GM21717 (cell line): ENCODE measurements around the gene KIFAP3.
"Not testable (repeated sequence)": the region's sequence is repeated elsewhere in the genome, so short reads cannot be mapped to it uniquely, and the experiment has no call there.

Experiments
- ATAC-seq: cut with Tn5 transposase; IDR thresholded peaks from one replicate; pipeline ENCODE4 v1.9.1; 2021; ENCODE audit warnings: mild to moderate bottlenecking, moderate library complexity; ENCODE audit not compliant: unreplicated experiment

The KIFAP3 gene

DNA sequence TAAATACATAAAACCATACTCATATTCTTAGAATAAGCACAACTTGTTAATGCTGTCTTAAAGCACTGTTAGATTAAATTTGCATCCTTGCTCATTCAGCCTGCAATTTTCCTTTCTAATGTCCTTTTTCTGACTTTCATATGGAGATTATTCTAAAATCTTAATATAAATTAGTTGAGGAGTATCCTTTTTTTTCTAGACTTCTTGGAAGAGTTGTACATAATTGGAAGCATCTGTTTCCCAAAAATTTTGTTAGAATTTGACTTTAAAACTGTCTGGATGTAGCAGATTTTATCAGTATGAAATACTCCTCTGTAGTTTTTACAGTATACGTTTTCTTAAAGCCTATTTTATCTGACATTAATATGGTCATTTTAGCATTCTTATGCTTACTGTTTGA, 9.7 kb downstream of the KIFAP3 start:
- no peak for ATAC-seq

DNA sequence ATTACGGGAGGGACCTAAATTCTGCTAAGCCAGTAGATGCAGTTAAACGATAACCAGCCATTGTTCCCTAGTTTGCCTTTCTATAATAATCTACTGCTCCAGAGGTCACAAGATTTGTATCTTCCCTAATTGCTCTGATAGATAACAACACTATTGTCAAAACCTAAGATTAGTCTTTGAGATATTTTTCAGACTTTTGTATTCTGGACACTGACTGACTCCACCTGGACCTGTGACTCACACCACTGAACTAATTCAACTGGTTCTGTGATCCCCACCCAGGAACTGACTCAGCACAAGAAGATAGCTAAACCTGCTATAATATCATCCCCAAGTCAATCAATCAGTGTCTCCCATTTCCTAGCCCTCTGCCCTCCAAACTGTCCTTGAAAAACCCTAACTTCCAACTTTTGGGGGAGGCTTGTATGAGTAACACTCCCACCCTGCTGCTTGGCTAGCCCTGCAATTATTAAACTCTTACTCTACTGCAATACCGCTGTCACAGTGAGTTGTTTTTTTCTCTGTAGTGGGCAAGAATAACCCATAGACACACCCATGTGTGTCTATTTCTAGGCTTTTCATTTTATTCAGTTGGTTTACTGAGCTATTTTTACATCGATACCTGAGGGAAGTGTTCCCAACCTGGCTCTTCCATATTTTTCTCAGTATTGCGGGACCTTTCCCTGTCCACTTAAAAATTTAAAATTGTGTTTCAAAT, 11.2 kb downstream of the KIFAP3 start:
- ATAC-seq: no peak

DNA sequence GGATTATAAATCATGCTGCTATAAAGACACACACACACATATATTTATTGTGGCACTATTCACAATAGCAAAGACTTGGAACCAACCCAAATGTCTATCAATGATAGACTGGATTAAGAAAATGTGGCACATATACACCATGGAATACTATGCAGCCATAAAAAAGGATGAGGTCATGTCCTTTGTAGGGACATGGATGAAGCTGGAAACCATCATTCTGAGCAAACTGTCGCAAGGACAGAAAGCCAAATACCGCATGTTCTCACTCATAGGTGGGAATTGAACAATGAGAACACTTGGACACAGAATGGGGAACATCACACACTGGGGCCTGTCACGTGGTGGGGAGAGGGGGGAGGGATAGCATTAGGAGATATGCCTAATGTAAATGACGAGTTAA, 12.8 kb downstream of the KIFAP3 start:
- ATAC-seq: not testable (repeated sequence)

DNA sequence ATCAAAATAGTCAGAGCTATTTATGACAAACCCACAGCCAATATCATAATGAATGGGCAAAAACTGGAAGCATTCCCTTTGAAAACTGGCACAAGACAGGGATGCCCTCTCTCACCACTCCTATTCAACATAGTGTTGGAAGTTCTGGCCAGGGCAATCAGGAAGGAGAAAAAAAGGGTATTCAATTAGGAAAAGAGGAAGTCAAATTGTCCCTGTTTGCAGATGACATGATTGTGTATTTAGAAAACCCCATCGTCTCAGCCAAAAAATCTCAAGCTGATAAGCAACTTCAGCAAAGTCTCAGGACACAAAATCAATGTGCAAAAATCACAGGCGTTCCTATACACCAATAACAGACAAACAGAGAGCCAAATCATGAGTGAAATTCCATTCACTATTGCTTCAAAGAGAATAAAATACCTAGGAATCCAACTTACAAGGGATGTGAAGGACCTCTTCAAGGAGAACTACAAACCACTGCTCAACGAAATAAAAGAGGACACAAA, 14.4 kb downstream of the KIFAP3 start:
- ATAC-seq: not testable (repeated sequence)

DNA sequence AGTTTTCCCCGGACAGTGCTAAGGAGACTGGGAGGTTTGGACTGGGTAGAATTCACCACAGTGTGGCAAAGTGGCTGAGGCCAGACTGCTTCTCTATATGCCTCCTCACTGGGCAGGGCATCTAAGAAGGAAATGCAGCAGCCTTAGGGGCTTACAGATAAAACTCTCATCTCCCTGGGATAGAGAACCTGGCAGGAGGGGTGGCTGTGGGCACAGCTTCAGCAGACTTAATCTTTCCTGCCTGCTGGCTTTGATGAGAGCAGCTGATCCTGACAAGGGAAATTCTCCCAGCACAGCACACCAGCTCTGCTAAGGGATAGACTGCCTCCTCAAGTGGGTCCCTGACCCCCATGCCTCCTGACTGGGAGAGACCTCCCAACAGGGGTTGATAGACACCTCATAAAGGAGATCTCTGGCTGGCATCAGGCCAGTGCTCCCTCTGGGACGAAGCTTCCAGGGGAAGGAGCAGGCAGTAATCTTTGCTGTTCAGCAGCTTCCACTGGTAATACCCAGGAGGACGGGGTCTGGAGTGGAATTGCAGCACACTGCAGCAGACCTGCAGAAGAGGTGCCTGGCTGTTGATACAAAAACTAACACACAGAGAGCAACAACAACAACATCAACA, 25.2 kb downstream of the KIFAP3 start:
- no peak for ATAC-seq

DNA sequence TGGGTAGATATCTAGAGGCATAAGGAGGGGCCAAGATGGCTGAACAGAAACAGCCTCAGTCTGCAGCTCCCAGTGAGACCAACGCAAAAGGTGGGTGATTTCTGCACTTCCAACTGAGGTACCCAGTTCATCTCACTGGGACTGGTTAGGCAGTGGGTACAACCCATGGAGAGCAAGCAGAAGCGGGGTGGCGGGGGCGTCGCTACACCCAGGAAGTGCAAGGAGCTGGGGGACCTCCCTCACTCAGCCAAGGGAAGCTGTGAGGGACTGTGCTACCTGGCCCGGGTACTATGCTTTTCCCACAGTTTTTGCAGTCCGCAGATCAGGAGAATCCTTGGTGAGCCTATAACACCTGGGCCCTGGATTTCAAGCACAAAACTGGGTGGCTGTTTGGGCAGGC, 26.0 kb downstream of the KIFAP3 start:
- ATAC-seq: no peak

DNA sequence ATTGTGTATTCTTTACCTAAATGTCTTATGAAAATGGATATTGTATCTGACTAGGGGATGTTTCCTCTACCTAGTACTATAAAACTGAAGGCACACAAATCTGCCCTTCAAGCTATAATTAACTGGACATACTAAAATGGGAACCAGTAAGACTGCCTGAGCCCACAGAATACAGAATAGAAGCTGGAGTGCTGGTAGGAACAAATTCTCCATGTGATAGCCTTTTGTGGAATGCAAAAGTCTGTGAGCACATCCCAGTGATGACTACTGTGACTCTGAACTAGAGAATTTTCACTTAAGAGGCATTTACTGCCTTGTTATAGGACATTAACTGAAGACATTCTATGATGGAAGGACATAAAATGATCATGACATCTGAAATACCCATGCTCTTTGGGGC, 30.3 kb downstream of the KIFAP3 start:
- no peak for ATAC-seq

DNA sequence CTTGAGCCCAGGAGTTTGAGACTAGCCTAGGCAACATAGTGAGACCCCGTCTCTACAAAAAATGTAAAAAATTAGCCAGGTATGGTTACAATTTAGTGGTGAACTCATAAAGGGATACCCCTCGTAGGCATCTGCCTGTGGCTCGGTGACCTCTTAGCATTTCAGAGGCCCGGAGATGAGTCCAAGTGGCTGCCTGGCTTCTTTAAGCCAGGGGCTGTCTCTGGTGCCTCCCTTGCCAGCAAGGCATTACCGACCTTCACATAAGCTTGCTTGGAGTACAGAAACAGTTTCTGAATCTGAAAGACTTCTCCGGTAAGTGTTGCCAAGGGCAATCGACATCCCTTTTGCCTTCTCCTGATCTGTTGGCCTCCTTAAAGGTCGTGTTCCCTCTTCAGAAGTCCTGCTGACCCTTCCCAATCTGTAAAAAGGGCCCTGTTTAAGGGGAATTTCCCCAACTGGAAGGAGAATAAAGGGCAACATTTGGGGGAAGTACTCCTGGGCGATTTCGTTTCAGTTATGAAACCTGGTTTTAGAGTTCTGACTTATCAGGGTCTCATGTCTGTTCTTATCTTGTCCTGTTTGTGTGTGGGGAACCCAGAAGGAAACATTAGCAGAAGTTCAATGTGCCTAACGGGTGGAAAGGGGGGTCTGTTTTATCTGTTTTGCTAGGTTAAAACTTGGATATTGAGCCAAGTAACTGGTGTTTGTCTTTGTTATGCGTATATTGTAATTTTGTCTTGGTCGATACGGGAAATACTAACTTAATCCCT, 32.9 kb downstream of the KIFAP3 start:
- no peak for ATAC-seq

DNA sequence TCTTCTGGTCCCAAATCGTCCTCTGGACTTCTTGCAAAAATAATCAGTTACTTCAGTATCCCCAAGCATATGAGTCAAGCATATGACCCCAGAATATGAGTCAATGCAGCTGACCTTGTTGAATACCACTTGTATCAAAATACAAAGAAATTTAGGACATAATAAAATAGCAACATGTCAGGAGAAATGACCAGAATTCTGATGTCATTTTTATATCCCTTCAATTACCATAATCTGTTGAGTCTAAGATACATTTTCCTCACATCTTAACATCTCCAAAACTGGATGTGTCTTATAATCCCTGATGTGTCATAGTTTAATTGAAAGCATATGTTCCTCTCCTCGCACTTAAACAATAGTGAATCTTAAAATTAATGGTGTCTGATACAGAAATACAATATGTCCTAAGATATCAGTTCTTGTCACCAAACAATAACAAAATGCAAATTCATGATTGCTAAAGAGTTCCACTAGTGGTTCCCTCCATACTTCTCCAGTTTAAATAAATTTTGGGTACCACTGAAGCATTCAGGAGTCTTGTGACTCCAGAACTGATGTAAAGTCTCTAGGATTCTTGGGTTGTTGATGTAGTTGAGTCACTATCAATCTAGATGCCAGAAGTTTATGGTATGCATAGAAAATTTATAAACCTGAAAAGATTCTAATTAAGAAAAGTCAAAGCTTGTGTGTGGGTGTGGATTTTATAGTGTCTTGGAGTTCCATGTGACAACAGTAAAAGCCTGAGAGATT, 41.8 kb downstream of the KIFAP3 start:
- no peak for ATAC-seq

DNA sequence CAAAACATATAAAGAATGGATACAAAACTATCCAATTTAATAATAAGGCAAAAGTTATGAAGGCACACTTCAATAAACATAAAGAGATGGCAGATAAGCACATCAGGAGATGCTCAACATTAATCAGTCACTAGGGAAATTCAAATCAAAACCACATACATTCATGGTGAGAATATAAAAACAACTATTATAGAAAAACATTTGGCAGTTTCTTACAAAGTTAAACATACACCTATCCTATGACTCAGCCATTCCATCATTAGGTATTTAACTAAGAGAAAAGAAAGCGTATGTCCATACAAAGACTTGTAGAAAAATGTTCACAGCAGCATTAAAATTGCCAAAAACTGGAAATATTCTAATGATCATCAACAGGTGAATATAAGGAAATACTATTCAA, 44.3 kb downstream of the KIFAP3 start:
- ATAC-seq: no peak

DNA sequence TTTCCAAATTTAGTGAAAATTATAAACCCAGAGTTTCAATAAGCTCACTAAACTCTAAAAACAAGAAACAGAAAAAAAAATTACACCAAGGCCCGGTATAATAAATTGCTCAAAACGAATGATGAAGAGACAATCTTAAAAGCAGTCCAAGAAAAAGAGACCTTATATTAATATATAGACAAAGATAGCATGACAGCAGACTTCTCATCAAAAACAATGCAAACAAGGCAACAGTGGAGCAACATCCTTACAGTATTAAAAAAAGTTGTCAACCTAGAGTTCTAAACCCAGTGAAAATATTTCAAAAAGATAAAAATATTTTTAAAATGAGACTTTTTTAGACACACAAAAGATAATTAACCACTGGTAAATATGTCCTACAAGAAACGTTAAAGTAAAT, 46.7 kb downstream of the KIFAP3 start:
- ATAC-seq: no peak

DNA sequence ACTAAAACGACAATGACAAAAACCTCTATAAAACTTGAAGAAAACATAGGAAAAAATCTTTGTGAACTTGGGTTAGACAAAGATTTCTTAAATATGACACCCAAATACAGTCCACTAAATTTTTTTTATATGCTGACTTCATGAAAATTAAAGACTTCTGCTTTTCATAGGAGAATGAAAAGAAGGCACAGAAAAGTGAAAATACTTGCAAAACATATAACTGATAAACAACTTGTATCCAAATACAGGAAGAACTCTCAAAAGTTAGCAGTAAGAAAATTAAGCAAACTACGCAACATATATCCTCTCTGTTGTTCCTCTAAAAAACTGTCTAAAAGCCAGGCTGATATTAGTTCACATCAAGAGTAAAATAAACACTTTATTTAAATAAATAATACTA, 53.6 kb downstream of the KIFAP3 start:
- no peak for ATAC-seq

DNA sequence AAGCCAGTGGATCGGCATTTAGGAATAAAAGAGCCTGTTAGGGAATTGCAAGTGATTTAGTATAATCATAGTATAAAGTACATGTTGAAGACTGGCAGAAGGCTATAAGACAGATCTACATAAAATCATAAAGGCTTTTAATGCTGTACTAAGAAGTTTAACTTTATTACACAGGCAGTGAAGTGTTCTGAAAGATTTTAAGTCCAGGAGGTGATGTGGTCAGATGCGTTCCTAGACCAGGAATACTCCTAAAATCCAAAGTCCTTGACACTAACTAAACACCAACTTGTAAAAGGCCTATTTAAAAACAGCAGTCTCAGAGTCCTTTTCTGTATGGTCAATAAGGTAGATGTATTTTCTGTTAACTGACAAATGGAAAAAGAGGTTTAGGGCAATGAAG, 57.0 kb downstream of the KIFAP3 start:
- ATAC-seq: no peak

DNA sequence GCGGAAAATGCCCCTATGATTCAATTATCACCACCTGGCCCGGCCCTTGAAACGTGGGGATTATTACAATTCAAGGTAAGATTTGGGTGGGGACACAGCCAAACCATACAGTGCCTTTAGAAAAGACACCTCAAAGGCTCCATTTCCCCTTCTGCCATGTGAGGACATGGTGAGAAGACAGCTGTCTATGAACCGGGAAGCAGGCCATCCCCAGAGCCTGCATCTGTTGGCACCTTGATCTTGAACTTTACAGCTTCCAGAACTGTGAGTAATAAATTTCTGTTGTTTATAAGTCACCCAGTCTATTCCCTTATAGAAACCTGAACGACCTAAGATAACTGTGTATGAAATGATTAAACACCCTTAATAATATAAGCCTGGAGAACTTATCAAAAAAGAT, 61.6 kb downstream of the KIFAP3 start:
- ATAC-seq: no peak

DNA sequence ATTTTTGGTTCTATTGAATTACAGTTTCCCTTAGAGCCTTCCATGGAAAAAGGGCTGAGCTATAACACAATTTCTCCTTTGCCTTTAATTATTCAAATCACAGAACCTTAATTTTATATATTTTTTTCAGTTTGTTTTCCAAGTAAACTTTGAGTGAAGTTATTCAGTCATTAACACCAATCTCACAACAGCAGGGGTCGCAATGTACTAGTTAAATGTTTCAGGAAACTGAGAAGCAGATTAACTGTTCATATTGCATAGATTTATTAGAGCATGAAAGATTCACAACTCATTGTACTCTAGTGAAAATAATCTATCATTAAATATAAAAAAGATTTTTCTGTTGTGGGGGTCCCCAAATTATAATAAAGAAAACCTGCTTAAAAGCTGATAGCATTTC, 64.1 kb downstream of the KIFAP3 start:
- ATAC-seq: no peak

DNA sequence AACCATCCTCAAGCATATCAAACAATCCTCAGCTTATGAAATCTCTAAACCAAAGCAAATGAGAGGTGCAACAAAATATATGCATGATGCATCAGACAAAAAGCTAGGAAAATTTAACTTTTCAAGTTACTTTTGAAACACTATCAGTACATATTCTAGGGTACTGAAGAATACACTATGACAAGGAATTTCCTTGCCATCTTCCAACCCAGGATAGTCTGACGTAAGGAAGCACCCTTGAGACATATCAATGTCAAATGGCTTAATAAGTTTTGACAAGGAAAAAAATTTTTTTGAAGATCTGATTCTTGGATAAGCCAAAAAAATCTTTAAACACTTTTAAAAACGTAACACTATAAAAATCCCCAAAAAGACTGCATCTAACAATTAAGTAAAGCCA, 64.9 kb downstream of the KIFAP3 start:
- no peak for ATAC-seq

DNA sequence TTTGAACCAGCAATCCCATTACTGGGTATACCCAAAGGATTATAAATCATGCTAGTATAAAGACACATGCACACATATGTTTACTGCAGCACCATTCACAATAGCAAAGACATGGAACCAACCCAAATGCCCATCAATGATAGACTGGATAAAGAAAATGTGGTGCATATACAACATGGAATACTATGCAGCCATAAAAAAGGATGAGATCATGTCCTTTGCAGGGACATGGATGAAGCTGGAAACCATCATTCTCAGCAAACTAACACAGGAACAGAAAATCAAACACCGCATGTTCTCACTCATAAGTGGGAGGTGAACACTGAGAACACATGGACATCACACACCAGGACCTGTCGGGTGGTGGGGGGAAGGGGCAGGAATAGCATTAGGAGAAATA, 65.8 kb downstream of the KIFAP3 start:
- not testable (repeated sequence) for ATAC-seq

DNA sequence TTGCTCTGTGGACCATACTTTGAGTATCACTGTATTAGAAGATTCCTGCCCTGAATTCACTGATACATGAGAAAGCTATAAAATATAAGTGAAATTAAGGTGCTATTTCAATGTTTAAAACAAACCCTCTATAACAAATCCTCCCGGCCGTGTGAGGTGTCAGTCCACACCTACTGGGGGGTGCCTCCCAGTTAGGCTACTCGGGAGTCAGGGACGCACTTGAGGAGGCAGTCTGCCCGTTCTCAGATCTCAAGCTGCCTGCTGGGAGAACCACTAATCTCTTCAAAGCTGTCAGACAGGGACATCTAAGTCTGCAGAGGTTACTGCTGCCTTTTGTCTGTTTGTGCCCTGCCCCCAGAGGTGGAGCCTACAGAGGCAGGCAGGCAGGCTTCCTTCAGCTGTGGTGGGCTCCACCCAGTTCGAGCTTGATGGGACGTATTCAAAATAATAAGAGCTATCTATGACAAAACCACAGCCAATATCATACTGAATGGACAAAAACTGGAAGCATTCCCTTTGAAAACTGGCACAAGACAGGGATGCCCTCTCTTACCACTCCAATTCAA, 71.1 kb downstream of the KIFAP3 start:
- ATAC-seq: not testable (repeated sequence)

DNA sequence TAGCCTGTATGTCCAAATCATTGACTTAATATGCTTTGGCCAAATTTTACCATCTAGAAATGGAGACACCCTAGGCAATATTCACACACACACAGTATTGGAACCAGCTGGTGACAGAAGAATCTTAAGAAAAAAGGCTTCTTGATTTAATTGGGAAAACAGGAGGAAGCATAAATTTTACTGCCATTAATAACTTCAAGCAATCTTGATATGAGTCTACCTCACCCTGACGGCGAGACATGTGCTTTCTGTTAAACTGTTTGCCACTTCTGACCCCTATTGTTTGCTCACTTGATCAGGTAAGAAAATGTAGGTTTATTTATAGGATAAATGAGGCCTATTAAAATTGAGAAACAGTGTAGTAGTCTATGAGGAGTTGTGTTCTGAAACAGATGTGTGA, 73.2 kb downstream of the KIFAP3 start:
- ATAC-seq: no peak

DNA sequence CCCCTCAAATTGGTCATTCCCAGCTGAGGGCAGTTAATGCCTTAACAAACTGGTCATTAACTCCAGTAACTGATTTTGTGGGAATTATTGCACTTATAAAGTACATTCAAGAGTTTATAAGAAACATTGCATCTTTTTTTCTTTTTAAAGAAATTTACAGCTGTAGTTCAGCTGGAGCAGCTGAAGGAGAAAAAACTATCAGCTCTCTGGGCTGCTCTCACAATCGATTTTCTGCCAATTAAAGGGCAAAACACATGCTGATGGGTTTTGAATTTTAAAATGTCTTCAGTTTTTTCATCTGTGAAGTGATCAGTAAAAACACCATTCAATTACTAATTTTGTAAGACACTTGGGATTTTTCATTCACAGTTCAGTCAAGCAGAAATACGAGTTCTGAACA, 74.7 kb downstream of the KIFAP3 start:
- no peak for ATAC-seq

DNA sequence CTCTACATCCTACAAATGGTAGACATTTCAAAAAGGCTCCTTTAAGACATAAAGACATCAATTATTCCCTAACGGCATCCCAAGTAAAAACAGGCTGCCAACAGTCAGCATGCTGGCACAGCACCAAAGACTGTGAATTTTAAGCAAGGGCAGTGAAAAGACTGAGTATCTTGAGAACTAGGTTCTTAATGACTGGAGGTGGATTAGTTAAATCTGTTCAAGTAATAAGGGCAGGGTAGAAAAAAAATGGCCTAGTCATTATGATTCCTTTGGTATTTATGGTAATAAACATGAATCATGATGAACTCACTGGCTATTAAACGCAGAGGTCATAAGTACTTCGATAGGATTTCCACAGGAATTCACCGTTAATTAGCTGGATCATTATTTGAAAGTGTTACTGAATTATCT, 75.2 kb downstream of the KIFAP3 start:
- no peak for ATAC-seq
